NCI-H1930 (cell line): ENCODE results near the gene ADCY3.

Source experiments
- DNase-seq, 2 experiments: peaks; one replicate each; lab custom pipeline; 2025; lab: John Stamatoyannopoulos, UW

ADCY3 gene

GRCh38 chr2:24925815-24926214 lies 5.8 kb upstream of the ADCY3 start:
- DNase-seq = no peak

GRCh38 chr2:24924732-24925131 lies 4.7 kb upstream of the ADCY3 start:
- no peak for DNase-seq

- no peak for DNase-seq
These were observed 4.2 kb upstream of the ADCY3 start for GRCh38 chr2:24924266-24924665.

- no peak for DNase-seq
These were observed 3.1 kb upstream of the ADCY3 start for GRCh38 chr2:24923106-24923505.

GRCh38 chr2:24922556-24922955 lies 2.5 kb upstream of the ADCY3 start:
- no peak for DNase-seq

- DNase-seq = no peak
These were observed 888 bp upstream of the ADCY3 start for GRCh38 chr2:24920809-24921441.

GRCh38 chr2:24919506-24920097 lies 435 bp downstream of the ADCY3 start:
- no peak for DNase-seq

GRCh38 chr2:24919037-24919505 lies 966 bp downstream of the ADCY3 start:
- DNase-seq = no peak

- no peak for DNase-seq
These were observed 1.6 kb downstream of the ADCY3 start for GRCh38 chr2:24918326-24919036.

GRCh38 chr2:24917731-24918325 lies 2.2 kb downstream of the ADCY3 start:
- no peak for DNase-seq

GRCh38 chr2:24917086-24917485 lies 3.0 kb downstream of the ADCY3 start:
- DNase-seq = no peak

- no peak for DNase-seq
These were observed 4.2 kb downstream of the ADCY3 start for GRCh38 chr2:24915796-24916195.

GRCh38 chr2:24915175-24915574 lies 4.9 kb downstream of the ADCY3 start:
- DNase-seq = no peak

GRCh38 chr2:24914713-24915112 lies 5.3 kb downstream of the ADCY3 start:
- no peak for DNase-seq

- DNase-seq = no peak
These were observed 6.1 kb downstream of the ADCY3 start for GRCh38 chr2:24913911-24914310.

GRCh38 chr2:24912986-24913385 lies 7.1 kb downstream of the ADCY3 start:
- DNase-seq = no peak

GRCh38 chr2:24912523-24912922 lies 7.5 kb downstream of the ADCY3 start:
- no peak for DNase-seq

- no peak for DNase-seq
These were observed 9.8 kb downstream of the ADCY3 start for GRCh38 chr2:24910245-24910644.

GRCh38 chr2:24909555-24910177 lies 10.4 kb downstream of the ADCY3 start:
- no peak for DNase-seq

- DNase-seq = no peak
These were observed 11.6 kb downstream of the ADCY3 start for GRCh38 chr2:24908461-24908901.

- DNase-seq = no peak
These were observed 12.9 kb downstream of the ADCY3 start for GRCh38 chr2:24907116-24907515.

- no peak for DNase-seq
These were observed 13.6 kb downstream of the ADCY3 start for GRCh38 chr2:24906466-24906865.
